Tibial artery (tissue), 4 donors: Measurements from ENCODE around the gene TBATA.
"Not testable (repeated sequence)": the region's sequence is repeated elsewhere in the genome, so short reads cannot be mapped to it uniquely, and the experiment has no call there.

Source experiments
- DNase-seq, 2 donors: peaks; one replicate each; pipeline ENCODE4 v3.0.0-alpha.2; 2019
- H3K27ac ChIP-seq, 2 donors: fragments of 200-600 bp; sonication (generic) in 1 of 2; 1 replicate in 1 of 2; 2 replicates in 1 of 2; pipeline ENCODE4 v1.5.1; 2018 to 2019; ENCODE audit warnings: mild to moderate bottlenecking in 1 of 2
- H3K27me3 ChIP-seq, 2 donors: fragments of 200-600 bp; sonication (generic) in 1 of 2; one replicate each; pipeline versions ENCODE4 v1.5.1 to v1.6.0; 2016 to 2019
- H3K36me3 ChIP-seq, 3 donors: fragments of 200-600 bp; sonication (generic) in 2 of 3; one replicate each; pipeline ENCODE4 v1.5.1; 2016 to 2019; ENCODE audit warnings: mild to moderate bottlenecking in 2 of 3
- H3K4me1 ChIP-seq, 4 donors: fragments of 200-600 bp; sonication (generic) in 2 of 4; 1 replicate in 3 of 4; 2 replicates in 1 of 4; pipeline ENCODE4 v1.5.1; 2016 to 2019
- H3K4me3 ChIP-seq, 2 donors: fragments of 200-600 bp; sonication (generic) in 1 of 2; 1 replicate in 1 of 2; 2 replicates in 1 of 2; pipeline ENCODE4 v1.5.1; 2018 to 2019; ENCODE audit warnings: mild to moderate bottlenecking in 2 of 2
- H3K9me3 ChIP-seq, 3 donors: fragments of 200-600 bp; sonication (generic) in 1 of 3; one replicate each; pipeline ENCODE4 v1.5.1; 2016 to 2019
- intact Hi-C: fragments of 100-400 bp; cut with DNase I; formaldehyde crosslinking; loops from one replicate; pipeline ENCODE4 v1.15.0; 2023; ENCODE audit warnings: low total_unique reads
- TF ChIP-seq, protein P1 (sequence below), 2 experiments: fragments of 200-600 bp in 1 of 2; fragments of 450-650 bp in 1 of 2; IDR thresholded peaks; one replicate each; pipeline ENCODE4 v1.5.1; 2017 to 2019; ENCODE audit warnings: antibody characterized with exemption in 2 of 2, mild to moderate bottlenecking in 1 of 2, moderate library complexity in 1 of 2

TBATA gene

DNA sequence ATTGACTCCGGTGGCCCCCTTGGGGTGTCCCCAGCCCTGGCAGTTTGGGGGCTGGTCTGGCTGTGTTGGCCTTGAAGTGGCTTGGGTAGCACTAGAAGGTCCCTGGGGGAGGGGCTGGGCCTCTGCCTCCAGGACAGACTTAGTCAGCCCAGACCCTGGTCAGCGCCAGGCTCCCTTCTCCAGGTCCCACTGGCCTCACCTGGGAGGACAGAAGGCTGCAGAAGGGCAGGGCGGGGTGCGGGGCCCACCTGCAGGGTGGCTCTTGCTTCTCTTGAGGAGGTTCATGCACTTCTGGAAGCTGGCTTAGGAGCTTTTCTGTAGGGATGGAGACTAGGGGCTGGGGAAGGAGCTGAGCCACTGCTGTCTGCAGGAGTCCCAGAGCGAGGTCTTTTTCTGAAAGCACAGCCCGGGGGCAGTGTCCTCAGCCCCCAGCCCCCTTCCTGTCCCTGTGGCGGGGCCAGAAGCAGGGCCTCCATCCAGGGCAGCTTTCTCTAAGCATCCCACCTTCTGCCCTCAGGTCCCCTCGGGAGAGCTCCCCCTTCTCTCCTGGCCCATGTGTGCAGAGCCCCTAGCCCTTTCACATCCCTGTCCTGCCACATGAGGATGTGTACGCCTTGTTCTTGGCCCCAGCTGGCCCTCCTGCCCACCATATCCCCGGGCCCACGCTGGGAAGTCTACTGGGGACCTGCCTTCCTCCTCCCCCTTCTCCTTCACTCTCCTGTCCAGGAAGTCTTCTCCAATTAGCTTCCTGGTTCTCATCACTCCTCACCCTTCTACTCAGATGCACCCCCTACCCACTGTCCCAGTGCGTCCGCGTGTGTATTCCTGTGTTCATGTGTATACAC is 11.0 kb downstream of the TBATA start:
- Histone ChIP-seq H3K36me3 (no peaks in the 10 kb centered on the region), H3K27me3 (no peaks in the 10 kb centered on the region), H3K9me3 (no peaks in the 10 kb centered on the region), H3K4me1 (no peaks in the 10 kb centered on the region), H3K4me3 (no peak overlapping the region), H3K27ac (no peak overlapping the region)
- intact Hi-C loops: no loop called here
- DNase-seq: peak; percentile 13 to 34
- TF ChIP-seq, protein P1, sequence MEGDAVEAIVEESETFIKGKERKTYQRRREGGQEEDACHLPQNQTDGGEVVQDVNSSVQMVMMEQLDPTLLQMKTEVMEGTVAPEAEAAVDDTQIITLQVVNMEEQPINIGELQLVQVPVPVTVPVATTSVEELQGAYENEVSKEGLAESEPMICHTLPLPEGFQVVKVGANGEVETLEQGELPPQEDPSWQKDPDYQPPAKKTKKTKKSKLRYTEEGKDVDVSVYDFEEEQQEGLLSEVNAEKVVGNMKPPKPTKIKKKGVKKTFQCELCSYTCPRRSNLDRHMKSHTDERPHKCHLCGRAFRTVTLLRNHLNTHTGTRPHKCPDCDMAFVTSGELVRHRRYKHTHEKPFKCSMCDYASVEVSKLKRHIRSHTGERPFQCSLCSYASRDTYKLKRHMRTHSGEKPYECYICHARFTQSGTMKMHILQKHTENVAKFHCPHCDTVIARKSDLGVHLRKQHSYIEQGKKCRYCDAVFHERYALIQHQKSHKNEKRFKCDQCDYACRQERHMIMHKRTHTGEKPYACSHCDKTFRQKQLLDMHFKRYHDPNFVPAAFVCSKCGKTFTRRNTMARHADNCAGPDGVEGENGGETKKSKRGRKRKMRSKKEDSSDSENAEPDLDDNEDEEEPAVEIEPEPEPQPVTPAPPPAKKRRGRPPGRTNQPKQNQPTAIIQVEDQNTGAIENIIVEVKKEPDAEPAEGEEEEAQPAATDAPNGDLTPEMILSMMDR (IDR thresholded peaks at IDR 0.05): no peak

DNA sequence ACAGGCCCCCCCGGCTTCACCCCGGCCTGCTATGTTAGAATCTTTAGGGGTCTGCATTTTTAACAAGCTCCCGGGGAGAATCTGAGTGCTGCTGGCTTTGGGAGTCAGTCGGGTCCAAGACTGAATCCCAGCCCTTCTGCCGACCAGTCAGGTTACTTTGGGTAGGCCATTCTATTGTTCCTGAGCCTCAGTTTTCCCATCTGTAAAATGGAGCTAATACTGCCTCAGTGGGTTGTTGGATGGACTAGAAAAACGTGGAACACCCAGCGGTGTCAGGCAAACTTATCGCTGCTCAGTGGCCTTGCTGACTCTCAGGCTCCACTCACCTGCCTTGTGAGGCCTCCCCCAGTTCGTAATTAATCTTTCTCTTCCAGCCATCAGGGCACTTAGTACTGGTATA is 11.7 kb downstream of the TBATA start:
- Histone ChIP-seq H3K4me3 (no peak overlapping the region), H3K27me3 (no peaks in the 10 kb centered on the region), H3K36me3 (no peaks in the 10 kb centered on the region), H3K9me3 (no peaks in the 10 kb centered on the region), H3K27ac (no peak overlapping the region), H3K4me1 (no peaks in the 10 kb centered on the region)
- intact Hi-C loops: no loop called here
- TF ChIP-seq, protein P1 (IDR thresholded peaks at IDR 0.05): no peak
- no peak for DNase-seq

DNA sequence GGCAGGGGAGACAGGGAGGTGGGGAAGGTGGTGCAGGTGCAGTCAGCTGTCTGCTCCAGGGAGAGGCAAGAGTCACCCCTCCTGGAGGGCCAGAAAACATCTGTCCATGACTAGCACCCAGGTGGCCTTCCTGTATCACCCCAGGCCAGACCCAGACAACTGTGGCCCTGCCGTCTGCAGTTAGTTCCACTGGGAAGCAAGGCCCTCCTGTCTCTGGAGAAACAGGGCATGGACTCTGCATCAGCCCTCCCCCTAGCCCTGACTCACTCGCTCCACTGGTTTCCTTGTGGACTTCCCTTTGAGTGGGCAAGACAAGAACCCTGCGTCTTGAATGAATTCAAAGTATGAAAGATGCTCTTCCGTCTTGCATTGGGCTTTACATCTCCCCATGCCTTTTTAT is 12.6 kb downstream of the TBATA start:
- TF ChIP-seq, protein P1 (IDR thresholded peaks at IDR 0.05): no peak
- Histone ChIP-seq H3K36me3 (no peaks in the 10 kb centered on the region), H3K4me1 (no peaks in the 10 kb centered on the region), H3K9me3 (no peaks in the 10 kb centered on the region), H3K27me3 (no peaks in the 10 kb centered on the region), H3K27ac (no peak overlapping the region), H3K4me3 (no peak overlapping the region)
- intact Hi-C loops: no loop called here
- DNase-seq: no peak

DNA sequence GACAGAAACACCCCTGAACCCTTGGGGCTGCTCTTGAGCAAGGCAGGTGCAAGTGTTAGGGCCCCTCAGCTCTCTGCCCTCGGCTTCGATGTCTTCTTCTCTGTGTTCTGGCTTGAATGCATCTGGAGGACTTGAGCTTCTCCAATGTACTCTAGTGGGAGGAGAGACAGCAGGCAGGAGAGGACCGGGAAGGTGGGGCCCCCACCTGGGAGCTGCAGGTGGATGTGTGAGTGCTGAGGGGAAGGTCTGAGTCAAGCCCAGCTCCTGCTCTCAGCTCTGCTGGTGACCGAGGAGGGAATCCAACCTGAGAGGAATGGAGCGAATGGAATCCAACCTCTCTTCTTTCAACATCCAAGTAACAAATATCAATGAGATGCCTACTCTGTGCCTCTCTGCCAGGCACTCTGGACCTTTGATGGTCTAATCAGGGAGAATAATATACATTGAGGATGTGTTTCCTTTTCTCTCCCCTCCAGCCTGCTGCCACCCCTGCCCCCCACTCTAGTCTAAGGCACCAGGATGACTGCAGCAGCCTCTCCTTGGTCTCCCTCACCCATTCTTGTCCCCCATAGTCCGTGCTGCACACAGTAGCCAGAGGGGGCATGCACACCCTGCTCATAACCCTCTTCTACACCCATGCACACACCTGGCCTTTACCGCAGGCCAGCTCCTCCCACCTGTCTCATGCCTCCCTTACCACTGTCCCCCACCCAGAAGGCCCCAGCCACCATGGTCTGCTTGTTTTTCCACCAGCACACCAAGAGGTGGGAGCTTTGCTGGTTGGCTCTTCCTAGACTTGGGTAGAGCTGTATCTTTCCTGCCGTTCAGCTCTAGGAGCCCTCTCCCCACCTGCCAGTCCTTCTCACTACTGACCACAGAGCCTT is 13.6 kb downstream of the TBATA start:
- intact Hi-C loops: no loop called here
- H3K27me3 ChIP-seq: no peaks in the 10 kb centered on the region
- H3K9me3 ChIP-seq: no peaks in the 10 kb centered on the region
- no peaks in the 10 kb centered on the region for H3K36me3 ChIP-seq
- no peak overlapping the region for H3K4me3 ChIP-seq
- peak in 1 of 2 donors; percentile 56 for DNase-seq
- no peak overlapping the region for H3K27ac ChIP-seq
- no peaks in the 10 kb centered on the region for H3K4me1 ChIP-seq
- TF ChIP-seq, protein P1 (IDR thresholded peaks at IDR 0.05): no peak

DNA sequence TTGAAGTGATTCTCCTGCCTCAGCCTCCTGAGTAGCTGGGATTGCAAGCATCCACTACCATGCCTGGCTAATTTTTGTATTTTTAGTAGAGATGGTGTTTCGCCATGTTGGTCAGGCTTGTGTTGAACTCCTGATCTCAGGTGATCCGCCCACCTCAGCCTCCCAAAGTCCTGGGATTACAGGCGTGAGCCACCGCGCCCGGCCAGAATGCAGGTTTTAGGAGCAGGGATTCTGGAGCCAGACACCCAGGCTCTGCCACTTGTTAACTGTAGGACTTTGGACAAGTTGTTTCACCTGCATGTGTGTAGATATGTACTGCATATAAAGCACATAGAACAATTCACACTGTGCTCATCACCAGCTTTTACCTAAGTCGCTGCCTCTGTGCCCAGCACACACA is 14.7 kb downstream of the TBATA start:
- intact Hi-C loops: not testable (repeated sequence)

DNA sequence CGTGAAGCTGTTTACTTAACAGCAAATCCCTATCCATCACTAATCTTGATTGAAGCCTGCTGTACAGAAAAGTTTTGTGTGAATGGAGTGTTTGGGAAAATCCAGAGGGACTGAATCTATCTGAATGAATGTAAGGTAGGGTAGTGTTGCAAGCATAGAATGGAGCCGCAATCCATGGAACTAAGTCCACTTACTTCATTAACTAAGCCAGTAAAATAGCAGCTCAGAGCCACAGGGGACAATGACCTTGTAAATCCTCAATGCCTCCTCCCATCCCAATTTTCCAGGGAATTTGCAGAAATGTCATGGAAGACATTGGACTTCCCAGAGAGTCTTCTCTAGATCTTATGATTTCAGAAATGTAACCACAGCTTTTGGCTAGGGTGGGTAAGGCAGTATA is 15.2 kb downstream of the TBATA start:
- intact Hi-C loops: no loop called here
- TF ChIP-seq, protein P1 (IDR thresholded peaks at IDR 0.05): no peak
- no peak for DNase-seq
- Histone ChIP-seq H3K36me3 (no peaks in the 10 kb centered on the region), H3K4me3 (no peak overlapping the region), H3K27ac (no peak overlapping the region), H3K27me3 (no peaks in the 10 kb centered on the region), H3K4me1 (no peaks in the 10 kb centered on the region), H3K9me3 (peaks cover 0 to 3% (median 3%) of the 10 kb centered on the region in 3 donors)

More for the DNA sequence above, 14.7 kb downstream of the TBATA start:
- not testable (repeated sequence) for H3K27ac ChIP-seq, H3K9me3 ChIP-seq, H3K4me3 ChIP-seq, H3K36me3 ChIP-seq, H3K4me1 ChIP-seq, H3K27me3 ChIP-seq
- peak in 1 of 2 donors; percentile 27 for DNase-seq
